ENCODE data around the gene TMEM229A.

The TMEM229A gene

DNA sequence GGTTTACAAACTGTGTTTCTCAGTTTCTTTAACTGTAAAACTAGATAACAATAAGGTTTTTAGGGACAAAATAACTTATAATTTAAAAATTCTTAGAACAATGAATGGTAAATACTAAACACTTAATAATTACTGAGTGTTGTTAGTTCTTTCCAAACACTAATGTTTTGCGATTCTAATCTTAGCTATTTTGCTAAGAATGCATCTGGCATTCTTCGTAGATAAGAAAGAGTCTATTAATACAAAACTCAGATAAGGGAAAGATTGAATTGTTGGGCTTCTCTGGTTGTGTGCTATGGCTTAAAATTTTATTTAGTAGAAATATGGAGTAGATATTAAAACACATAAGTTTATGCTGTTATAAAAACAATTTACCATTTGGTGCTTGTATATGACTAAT is 45.4 kb downstream of the TMEM229A start:
- DNase-seq (ENCODE audit: low read depth), result no peak
- TF ChIP-seq, protein P1, sequence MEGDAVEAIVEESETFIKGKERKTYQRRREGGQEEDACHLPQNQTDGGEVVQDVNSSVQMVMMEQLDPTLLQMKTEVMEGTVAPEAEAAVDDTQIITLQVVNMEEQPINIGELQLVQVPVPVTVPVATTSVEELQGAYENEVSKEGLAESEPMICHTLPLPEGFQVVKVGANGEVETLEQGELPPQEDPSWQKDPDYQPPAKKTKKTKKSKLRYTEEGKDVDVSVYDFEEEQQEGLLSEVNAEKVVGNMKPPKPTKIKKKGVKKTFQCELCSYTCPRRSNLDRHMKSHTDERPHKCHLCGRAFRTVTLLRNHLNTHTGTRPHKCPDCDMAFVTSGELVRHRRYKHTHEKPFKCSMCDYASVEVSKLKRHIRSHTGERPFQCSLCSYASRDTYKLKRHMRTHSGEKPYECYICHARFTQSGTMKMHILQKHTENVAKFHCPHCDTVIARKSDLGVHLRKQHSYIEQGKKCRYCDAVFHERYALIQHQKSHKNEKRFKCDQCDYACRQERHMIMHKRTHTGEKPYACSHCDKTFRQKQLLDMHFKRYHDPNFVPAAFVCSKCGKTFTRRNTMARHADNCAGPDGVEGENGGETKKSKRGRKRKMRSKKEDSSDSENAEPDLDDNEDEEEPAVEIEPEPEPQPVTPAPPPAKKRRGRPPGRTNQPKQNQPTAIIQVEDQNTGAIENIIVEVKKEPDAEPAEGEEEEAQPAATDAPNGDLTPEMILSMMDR (conservative IDR thresholded peaks at IDR 0.05; ENCODE audit: control insufficient read depth, insufficient read depth, low read depth, low read length), result no peak
- H3K4me3 ChIP-seq (ENCODE audit: control insufficient read depth, low read depth, low read length), result no peak overlapping the region

All from fibroblast of mammary gland (primary cell).